Activated B cell treated with CpG ODN at 0.5 μM for 24 hours (primary cell): Measurements from ENCODE around the gene CCBE1. TPM values are rescaled to one million over a fixed set of nuclear protein-coding genes. Genes with fewer than 3 reads are reported as not detected.

Source experiments
- ATAC-seq: fragments of 200-7000 bp; cut with Tn5 transposase; one replicate; pipeline ENCODE4 v1.10.0; 2021; ENCODE audit warnings: low read depth, mild to moderate bottlenecking, moderate library complexity
- CTCF ChIA-PET: fragments of 350-600 bp; sonication (Branson Sonifier 250); formaldehyde crosslinking; loops from one replicate; lab custom pipeline; 2021; ENCODE audit warnings: antibody characterized with exemption; lab: Charles Lee
- POLR2A ChIA-PET: fragments of 350-600 bp; sonication (Branson Sonifier 250); formaldehyde crosslinking; loops from one replicate; lab custom pipeline; 2021; ENCODE audit warnings: antibody characterized with exemption; lab: Charles Lee
- DNase-seq: peaks from one replicate; pipeline ENCODE4 v3.0.0; 2022
- H3K27ac Mint-ChIP-seq: one replicate; pipeline ENCODE4 v1.8.0; 2020; ENCODE audit warnings: mixed read lengths
- H3K27me3 Mint-ChIP-seq: one replicate; pipeline ENCODE4 v1.8.0; 2021; ENCODE audit warnings: mixed read lengths
- H3K36me3 Mint-ChIP-seq: one replicate; pipeline ENCODE4 v1.8.0; 2021; ENCODE audit warnings: low read depth, mixed read lengths
- H3K4me1 Mint-ChIP-seq: one replicate; pipeline ENCODE4 v1.8.0; 2021; ENCODE audit warnings: mixed read lengths
- H3K4me3 Mint-ChIP-seq: one replicate; pipeline ENCODE4 v1.8.0; 2020; ENCODE audit warnings: mild to moderate bottlenecking, mixed read lengths
- H3K9me3 Mint-ChIP-seq: one replicate; pipeline ENCODE4 v1.8.0; 2020; ENCODE audit warnings: mixed read lengths
- intact Hi-C: fragments of 100-400 bp; cut with micrococcal nuclease; formaldehyde crosslinking; loops from one replicate; pipeline ENCODE4 v1.15.1; 2024
- total RNA-seq: library from RNA; stranded (reverse); gene quantifications from 2 replicates; pipeline ENCODE4 v1.2.3, GENCODE V29; 2022
- TF ChIP-seq, protein P1 (sequence below): fragments of 200-600 bp; IDR thresholded peaks from one replicate; pipeline ENCODE4 v1.8.0; 2022; ENCODE audit warnings: antibody characterized with exemption, mild to moderate bottlenecking

The CCBE1 gene
- total RNA-seq, 1 donor from 2014 or later, result 0.04 TPM

DNA sequence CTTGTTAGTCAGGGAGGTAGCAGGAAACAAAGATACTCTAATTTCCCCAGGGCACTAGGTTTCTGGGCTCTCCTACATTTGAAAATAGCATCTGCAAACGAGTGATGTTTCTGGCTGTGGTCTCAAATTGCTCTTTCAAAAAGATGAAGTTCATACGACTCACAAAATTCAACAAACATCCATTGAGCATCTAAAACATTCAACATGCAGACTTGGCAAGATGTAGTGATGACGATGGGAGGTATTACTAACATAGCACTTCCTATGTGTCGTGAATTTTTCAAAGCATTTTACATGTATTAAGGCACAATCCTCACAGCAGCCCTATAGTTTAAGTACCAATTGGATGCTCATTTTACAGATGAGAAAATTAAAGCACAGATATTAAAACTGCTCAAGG lies 5.2 kb downstream of the CCBE1 start:
- Mint-ChIP-seq H3K9me3 (no peaks in the 10 kb centered on the region), H3K27me3 (peaks cover 48% of the 10 kb centered on the region), H3K4me3 (no peak overlapping the region), H3K36me3 (no peaks in the 10 kb centered on the region), H3K4me1 (peaks cover 3% of the 10 kb centered on the region), H3K27ac (no peak overlapping the region)
- no peak for ATAC-seq
- DNase-seq, result no peak
- intact Hi-C loops, result no loop called here
- CTCF ChIA-PET, result no interaction called here
- TF ChIP-seq, protein P1, sequence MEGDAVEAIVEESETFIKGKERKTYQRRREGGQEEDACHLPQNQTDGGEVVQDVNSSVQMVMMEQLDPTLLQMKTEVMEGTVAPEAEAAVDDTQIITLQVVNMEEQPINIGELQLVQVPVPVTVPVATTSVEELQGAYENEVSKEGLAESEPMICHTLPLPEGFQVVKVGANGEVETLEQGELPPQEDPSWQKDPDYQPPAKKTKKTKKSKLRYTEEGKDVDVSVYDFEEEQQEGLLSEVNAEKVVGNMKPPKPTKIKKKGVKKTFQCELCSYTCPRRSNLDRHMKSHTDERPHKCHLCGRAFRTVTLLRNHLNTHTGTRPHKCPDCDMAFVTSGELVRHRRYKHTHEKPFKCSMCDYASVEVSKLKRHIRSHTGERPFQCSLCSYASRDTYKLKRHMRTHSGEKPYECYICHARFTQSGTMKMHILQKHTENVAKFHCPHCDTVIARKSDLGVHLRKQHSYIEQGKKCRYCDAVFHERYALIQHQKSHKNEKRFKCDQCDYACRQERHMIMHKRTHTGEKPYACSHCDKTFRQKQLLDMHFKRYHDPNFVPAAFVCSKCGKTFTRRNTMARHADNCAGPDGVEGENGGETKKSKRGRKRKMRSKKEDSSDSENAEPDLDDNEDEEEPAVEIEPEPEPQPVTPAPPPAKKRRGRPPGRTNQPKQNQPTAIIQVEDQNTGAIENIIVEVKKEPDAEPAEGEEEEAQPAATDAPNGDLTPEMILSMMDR, result no peak
- POLR2A ChIA-PET, result no interaction called here

DNA sequence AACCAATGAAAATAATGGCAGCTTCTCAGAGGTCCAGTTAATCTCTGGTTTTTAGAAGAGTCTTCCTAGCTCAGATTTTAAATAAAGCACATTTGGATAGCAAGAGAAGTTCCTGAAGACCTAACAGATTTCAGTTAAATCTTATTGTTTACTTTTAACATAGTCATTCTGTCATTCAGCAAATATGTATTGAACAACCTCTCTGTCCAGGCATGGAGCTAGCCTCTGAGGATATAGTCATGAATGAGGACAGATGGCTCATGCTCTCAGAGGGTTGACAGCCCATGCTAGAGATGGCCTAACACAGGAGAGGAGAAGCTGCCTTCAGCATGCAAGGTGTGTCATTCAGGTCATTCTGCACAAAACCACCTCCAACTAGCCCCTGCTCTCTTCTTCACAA lies 6.2 kb downstream of the CCBE1 start:
- DNase-seq, result no peak
- Mint-ChIP-seq H3K36me3 (no peaks in the 10 kb centered on the region), H3K27ac (no peak overlapping the region), H3K4me1 (no peaks in the 10 kb centered on the region), H3K9me3 (no peaks in the 10 kb centered on the region), H3K4me3 (no peak overlapping the region), H3K27me3 (peaks cover 43% of the 10 kb centered on the region)
- ChIA-PET CTCF (no interaction called here), POLR2A (no interaction called here)
- intact Hi-C loops, result no loop called here
- TF ChIP-seq, protein P1, result no peak
- ATAC-seq, result no peak

DNA sequence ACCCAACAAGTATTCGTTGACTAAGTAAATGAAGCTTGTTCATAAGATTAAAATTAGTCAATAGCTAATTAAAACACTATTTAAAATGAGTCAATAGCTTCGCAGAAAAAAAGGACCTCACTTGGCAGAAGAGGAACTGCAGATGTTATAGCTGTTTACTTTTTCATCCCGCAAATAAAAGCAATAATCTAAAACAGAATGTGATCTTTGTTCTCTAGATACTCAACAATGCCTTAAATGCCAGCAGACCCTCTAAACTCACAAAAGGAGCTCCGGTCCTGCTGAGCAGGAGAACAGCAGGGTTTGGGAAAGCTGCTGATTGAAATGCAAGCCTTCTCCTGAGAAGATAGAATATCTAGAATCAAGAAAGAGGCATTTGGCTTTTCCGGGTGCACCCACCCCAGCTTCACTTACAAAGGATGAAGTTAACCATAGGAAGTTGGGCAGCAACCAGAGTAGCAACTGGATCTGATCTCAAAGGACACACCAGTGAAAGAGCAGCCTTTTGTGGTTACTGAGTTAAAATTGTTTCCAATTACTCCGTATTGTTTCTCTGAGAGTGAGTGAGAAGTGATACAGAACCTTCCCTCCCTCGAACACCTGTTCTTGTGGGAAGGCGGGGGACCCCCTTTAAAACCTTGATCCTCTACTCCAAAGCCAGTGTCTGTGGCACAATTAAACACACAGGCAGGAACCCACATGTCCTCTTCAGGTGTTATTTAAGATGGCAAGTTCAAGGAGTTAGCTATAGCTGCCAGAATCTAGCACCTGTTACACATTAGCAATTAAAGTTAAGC lies 6.8 kb downstream of the CCBE1 start:
- ChIA-PET CTCF (no interaction called here), POLR2A (no interaction called here)
- Mint-ChIP-seq H3K27me3 (peaks cover 38% of the 10 kb centered on the region), H3K4me1 (no peaks in the 10 kb centered on the region), H3K27ac (no peak overlapping the region), H3K36me3 (no peaks in the 10 kb centered on the region), H3K4me3 (no peak overlapping the region), H3K9me3 (no peaks in the 10 kb centered on the region)
- intact Hi-C loops, result no loop called here
- no peak for DNase-seq
- TF ChIP-seq, protein P1, result no peak
- no peak for ATAC-seq

DNA sequence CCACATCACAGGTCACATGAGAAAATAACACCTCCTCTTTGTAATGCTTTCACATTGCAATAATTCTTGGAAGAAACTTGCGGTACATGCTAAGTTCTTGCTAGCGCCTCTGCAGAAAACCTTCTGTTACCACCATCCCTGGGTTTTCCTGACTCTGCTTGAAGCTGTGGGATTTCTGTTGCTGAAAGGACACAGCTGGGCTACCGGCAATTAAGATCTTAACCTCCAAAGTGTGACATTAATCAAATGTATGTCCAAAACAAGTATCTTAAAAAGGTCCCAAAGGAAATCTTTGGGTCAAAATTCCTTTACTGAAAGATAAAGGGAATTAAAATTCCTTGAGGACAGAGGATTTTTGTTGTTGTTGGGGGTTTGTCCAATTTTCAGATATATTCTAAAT lies 7.5 kb downstream of the CCBE1 start:
- DNase-seq (no peak), ATAC-seq (no peak)
- TF ChIP-seq, protein P1, result no peak
- H3K4me1 Mint-ChIP-seq, result no peaks in the 10 kb centered on the region
- peaks cover 33% of the 10 kb centered on the region for H3K27me3 Mint-ChIP-seq
- intact Hi-C loops, result no loop called here
- POLR2A ChIA-PET, result no interaction called here
- no peak overlapping the region for H3K27ac Mint-ChIP-seq
- no peak overlapping the region for H3K4me3 Mint-ChIP-seq
- CTCF ChIA-PET, result no interaction called here
- H3K9me3 Mint-ChIP-seq, result no peaks in the 10 kb centered on the region
- no peaks in the 10 kb centered on the region for H3K36me3 Mint-ChIP-seq

DNA sequence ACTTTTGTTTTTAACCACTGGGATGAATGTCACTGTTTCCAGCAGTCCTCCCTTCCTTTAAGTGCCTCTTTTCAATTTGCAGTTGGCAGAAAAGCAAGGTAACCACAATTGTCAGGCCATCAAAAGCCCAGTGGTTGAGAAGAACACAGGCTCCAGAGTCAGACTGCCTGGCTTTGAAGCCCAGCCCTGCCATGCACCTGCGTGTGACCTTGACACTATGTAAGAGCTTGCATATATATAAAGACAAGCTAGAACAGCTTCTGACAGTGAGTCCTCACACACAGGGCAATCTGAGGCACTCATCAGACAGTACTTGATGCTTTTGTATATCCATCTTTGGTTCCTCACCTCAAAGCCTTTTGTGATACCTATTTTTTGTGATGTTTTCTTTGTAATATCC lies 11.0 kb downstream of the CCBE1 start:
- TF ChIP-seq, protein P1, result no peak
- Mint-ChIP-seq H3K27me3 (peaks cover 19% of the 10 kb centered on the region), H3K9me3 (no peaks in the 10 kb centered on the region), H3K4me3 (no peak overlapping the region), H3K27ac (no peak overlapping the region), H3K36me3 (no peaks in the 10 kb centered on the region), H3K4me1 (no peaks in the 10 kb centered on the region)
- ChIA-PET POLR2A (no interaction called here), CTCF (no interaction called here)
- intact Hi-C loops, result no loop called here
- ATAC-seq, result no peak
- no peak for DNase-seq
